ENCODE measurements around the gene RPL13.
A peak's percentile ranks its signal among the peaks of the same experiment; 100 is the strongest.

DNA sequence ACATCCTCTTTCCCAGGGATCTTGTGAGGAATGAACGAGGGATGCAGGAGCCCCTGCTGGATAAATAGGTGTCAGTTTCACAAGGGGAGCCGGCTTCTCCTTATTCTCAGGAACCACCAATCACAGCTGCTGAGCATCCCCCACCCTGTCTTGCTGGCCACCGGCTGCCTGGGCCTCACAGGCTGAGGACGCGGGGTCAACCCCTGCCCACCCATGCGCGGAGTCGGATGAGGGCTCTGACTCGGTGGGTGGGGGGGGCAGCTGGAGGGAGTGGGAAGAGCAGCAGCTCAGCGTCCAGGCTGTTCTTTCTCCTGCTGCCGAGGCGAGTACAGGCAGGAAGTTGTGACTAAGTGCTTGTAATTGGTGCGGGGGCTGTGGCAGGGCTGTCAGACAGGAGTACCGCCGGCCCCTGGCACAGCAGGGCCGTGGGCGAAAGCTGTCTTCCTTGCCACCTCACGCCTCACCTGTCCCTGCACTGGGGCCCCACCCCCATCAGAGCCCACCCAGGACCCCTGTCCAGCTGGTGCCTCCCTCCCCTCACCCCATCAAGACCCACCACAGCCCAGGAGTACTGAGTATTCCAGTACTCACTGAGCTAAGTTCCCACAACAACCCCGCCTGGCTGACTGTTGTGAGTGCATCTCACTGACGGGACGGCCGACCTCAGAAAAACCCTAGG, 41.9 kb downstream of the RPL13 start:
- TF ChIP-seq POLR2AphosphoS5 (IDR thresholded peaks at IDR 0.05; ENCODE audit: insufficient read depth in 1 of 2, low read depth in 1 of 2), result peak in 1 of 2 donors; percentile 11
- TF ChIP-seq, protein P1, sequence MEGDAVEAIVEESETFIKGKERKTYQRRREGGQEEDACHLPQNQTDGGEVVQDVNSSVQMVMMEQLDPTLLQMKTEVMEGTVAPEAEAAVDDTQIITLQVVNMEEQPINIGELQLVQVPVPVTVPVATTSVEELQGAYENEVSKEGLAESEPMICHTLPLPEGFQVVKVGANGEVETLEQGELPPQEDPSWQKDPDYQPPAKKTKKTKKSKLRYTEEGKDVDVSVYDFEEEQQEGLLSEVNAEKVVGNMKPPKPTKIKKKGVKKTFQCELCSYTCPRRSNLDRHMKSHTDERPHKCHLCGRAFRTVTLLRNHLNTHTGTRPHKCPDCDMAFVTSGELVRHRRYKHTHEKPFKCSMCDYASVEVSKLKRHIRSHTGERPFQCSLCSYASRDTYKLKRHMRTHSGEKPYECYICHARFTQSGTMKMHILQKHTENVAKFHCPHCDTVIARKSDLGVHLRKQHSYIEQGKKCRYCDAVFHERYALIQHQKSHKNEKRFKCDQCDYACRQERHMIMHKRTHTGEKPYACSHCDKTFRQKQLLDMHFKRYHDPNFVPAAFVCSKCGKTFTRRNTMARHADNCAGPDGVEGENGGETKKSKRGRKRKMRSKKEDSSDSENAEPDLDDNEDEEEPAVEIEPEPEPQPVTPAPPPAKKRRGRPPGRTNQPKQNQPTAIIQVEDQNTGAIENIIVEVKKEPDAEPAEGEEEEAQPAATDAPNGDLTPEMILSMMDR (IDR thresholded peaks at IDR 0.05), result no peak
